Upper lobe of right lung (tissue), 1 donor: ENCODE measurements around the gene RPH3AL. TPM values are rescaled to one million over a fixed set of nuclear protein-coding genes. Genes with fewer than 3 reads are reported as not detected.

Experiments
- ATAC-seq: fragments of 200-7000 bp; cut with Tn5 transposase; one replicate; pipeline ENCODE4 v1.9.1; 2020; ENCODE audit warnings: mild to moderate bottlenecking, moderate library complexity
- DNase-seq: peaks from one replicate; pipeline ENCODE4 v3.0.0-alpha.2; 2020
- H3K27ac ChIP-seq: fragments of 200-600 bp; one replicate; pipeline ENCODE4 v1.8.0; 2022
- H3K27me3 ChIP-seq: fragments of 200-600 bp; one replicate; pipeline ENCODE4 v1.8.0; 2022; ENCODE audit warnings: mild to moderate bottlenecking
- H3K36me3 ChIP-seq: fragments of 200-600 bp; one replicate; pipeline ENCODE4 v1.8.0; 2022
- H3K4me1 ChIP-seq: fragments of 200-600 bp; one replicate; pipeline ENCODE4 v1.8.0; 2022
- H3K4me3 ChIP-seq: fragments of 200-600 bp; one replicate; pipeline ENCODE4 v1.8.0; 2022; ENCODE audit warnings: mild to moderate bottlenecking
- H3K9me3 ChIP-seq: fragments of 200-600 bp; one replicate; pipeline ENCODE4 v1.8.0; 2022
- CTCF ChIP-seq: fragments of 200-600 bp; IDR thresholded peaks from one replicate; pipeline ENCODE4 v1.8.0; 2022; ENCODE audit warnings: antibody characterized with exemption
- intact Hi-C: fragments of 100-400 bp; cut with DNase I; formaldehyde crosslinking; loops from one replicate; pipeline ENCODE4 v1.11.0; 2022
- total RNA-seq: library from RNA; stranded (reverse); fragmentation: NEBNext Ultra II Directional; extraction: Animal tissue kit (Norgen Biotek cat#: 25700); gene quantifications from one replicate; pipeline ENCODE4 v1.2.1, GENCODE V29; 2021
- donor health status: DM: no; HTN: yes; CAD: no; lungs with severe emphysema.

RPH3AL gene
- total RNA-seq, 1 donor from 2014 or later = 33.3 TPM

DNA sequence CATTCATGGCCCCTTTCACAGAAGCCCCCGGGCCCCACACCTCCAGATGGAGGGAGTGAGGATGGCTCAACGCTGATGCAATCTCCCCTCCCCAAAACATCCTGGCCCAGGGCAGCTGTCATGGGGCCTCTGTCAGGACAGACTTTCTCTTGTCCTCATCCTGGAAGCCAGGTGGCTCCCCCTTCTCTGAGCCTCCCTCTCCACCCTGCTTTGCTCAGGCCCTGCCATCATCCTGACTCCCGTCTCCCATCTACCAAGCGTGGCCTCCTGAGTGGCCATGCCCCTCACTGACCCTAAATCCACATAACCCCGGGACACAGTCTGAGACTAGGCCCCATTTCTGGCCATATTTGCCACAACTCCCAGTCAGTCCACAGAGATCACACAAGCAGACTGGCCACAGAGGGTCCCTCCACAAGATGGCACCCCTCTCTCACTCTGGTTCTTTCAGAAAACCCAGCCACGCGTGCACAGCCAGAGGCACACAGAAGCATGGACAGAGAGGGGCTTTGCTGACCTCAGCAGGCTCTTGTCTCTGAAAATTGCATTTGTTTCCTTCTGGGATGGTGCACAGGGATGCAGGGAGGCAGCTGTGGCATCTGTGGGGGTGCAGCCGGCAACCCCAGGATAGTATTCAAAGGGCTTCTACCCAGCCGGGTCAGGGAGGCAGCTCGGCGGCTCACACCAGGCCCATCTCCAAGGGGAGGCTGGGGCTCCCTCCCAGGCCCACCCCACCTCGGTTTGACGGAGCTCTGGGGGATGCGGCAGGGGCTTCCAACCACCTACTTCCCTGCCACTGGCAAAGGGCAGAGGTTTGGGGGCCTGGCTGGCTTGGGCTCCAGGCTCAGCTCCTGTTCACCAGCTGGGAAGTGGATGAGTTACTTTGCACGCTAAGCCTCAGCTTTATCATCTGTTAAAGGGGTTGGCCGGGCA, 188.0 kb downstream of the RPH3AL start:
- H3K4me3 ChIP-seq = no peak overlapping the region
- no peak overlapping the region for H3K27ac ChIP-seq
- peak; percentile 52 for TF ChIP-seq CTCF
- H3K4me1 ChIP-seq = no peaks in the 10 kb centered on the region
- no peaks in the 10 kb centered on the region for H3K36me3 ChIP-seq
- DNase-seq = peak; percentile 61
- no peaks in the 10 kb centered on the region for H3K9me3 ChIP-seq
- no peaks in the 10 kb centered on the region for H3K27me3 ChIP-seq
- ATAC-seq = peak; percentile 61
- intact Hi-C loops = no loop called here

GRCh38 chr17:163514-164098, 189.0 kb downstream of the RPH3AL start:
- no peak overlapping the region for H3K4me3 ChIP-seq
- DNase-seq (no peak), ATAC-seq (no peak)
- intact Hi-C loops = no loop called here
- H3K4me1 ChIP-seq = no peaks in the 10 kb centered on the region
- H3K9me3 ChIP-seq = no peaks in the 10 kb centered on the region
- H3K27ac ChIP-seq = no peak overlapping the region
- no peaks in the 10 kb centered on the region for H3K36me3 ChIP-seq
- no peaks in the 10 kb centered on the region for H3K27me3 ChIP-seq
- TF ChIP-seq CTCF = no peak

GRCh38 chr17:162689-163088, 189.9 kb downstream of the RPH3AL start:
- intact Hi-C loops = no loop called here
- no peaks in the 10 kb centered on the region for H3K27me3 ChIP-seq
- H3K4me1 ChIP-seq = no peaks in the 10 kb centered on the region
- TF ChIP-seq CTCF = no peak
- H3K9me3 ChIP-seq = no peaks in the 10 kb centered on the region
- DNase-seq = peak; percentile 57
- no peaks in the 10 kb centered on the region for H3K36me3 ChIP-seq
- no peak overlapping the region for H3K4me3 ChIP-seq
- H3K27ac ChIP-seq = no peak overlapping the region
- no peak for ATAC-seq

Other genes starting within 250 kb of the RPH3AL start
- gene SCGB1C2, start 215.2 kb downstream of the RPH3AL start, total RNA-seq = not detected
- gene DOC2B, start 171.2 kb downstream of the RPH3AL start, total RNA-seq = 13.7 TPM
- 31.0 TPM for gene RFLNB, start 93.1 kb upstream of the RPH3AL start, total RNA-seq